PC-3 (cell line): ENCODE data around the gene MMP23B.

ENCODE experiments used
- CTCF ChIP-seq: fragments of 300-600 bp; sonication (generic); conservative IDR thresholded peaks from 2 replicates; pipeline ENCODE4 v1.5.1; 2017; ENCODE audit warnings: antibody characterized with exemption, low read depth, mild to moderate bottlenecking, low read length
- EZH2 ChIP-seq: fragments of 300-600 bp; sonication (generic); IDR thresholded peaks from one replicate; pipeline ENCODE4 v1.6.1; 2017; ENCODE audit warnings: antibody characterized with exemption, mild to moderate bottlenecking, low read length; ENCODE audit not compliant: unreplicated experiment

GRCh38 chr1:1594602-1595260 lies 37.2 kb upstream of the MMP23B start:
- TF ChIP-seq CTCF (no peak), EZH2 (no peak)
